Measurements from ENCODE around the gene SAE1.

The SAE1 gene

GRCh38 chr19:47130589-47131227 is at the start of gene SAE1:
Gene SAE1, plus strand, starts transcription at chr19:47130835. Its CDS starts 96 bp downstream, at chr19:47130931.
- peak; percentile 81 for FAIRE-seq
- peak; percentile 82 for TF ChIP-seq POLR2A (IDR thresholded peaks at IDR 0.05; ENCODE audit: low read depth, low read length)
- DNase-seq (ENCODE audit: insufficient read length, low spot score) = peak; percentile 84

GRCh38 chr19:47081095-47081494 is 49.5 kb upstream of the SAE1 start:
- DNase-seq (ENCODE audit: insufficient read length, low spot score) (no peak), FAIRE-seq (no peak)
- TF ChIP-seq POLR2A (IDR thresholded peaks at IDR 0.05; ENCODE audit: low read depth, low read length) = no peak

- FAIRE-seq = no peak
- DNase-seq (ENCODE audit: insufficient read length, low spot score) = no peak
- TF ChIP-seq POLR2A (IDR thresholded peaks at IDR 0.05; ENCODE audit: low read depth, low read length) = no peak
Measured at GRCh38 chr19:47082493-47082892, 48.1 kb upstream of the SAE1 start.

- no peak for FAIRE-seq
- no peak for TF ChIP-seq POLR2A (IDR thresholded peaks at IDR 0.05; ENCODE audit: low read depth, low read length)
- DNase-seq (ENCODE audit: insufficient read length, low spot score) = no peak
Measured at GRCh38 chr19:47084879-47085439, 45.7 kb upstream of the SAE1 start.

GRCh38 chr19:47086280-47086679 is 44.4 kb upstream of the SAE1 start:
- no peak for TF ChIP-seq POLR2A (IDR thresholded peaks at IDR 0.05; ENCODE audit: low read depth, low read length)
- DNase-seq (ENCODE audit: insufficient read length, low spot score) (no peak), FAIRE-seq (no peak)

GRCh38 chr19:47089767-47090350 is 40.8 kb upstream of the SAE1 start:
- DNase-seq (ENCODE audit: insufficient read length, low spot score) (no peak), FAIRE-seq (no peak)
- TF ChIP-seq POLR2A (IDR thresholded peaks at IDR 0.05; ENCODE audit: low read depth, low read length) = no peak

- DNase-seq (ENCODE audit: insufficient read length, low spot score) (no peak), FAIRE-seq (no peak)
- TF ChIP-seq POLR2A (IDR thresholded peaks at IDR 0.05; ENCODE audit: low read depth, low read length) = no peak
Measured at GRCh38 chr19:47093254-47093653, 37.4 kb upstream of the SAE1 start.

- FAIRE-seq = no peak
- no peak for DNase-seq (ENCODE audit: insufficient read length, low spot score)
- TF ChIP-seq POLR2A (IDR thresholded peaks at IDR 0.05; ENCODE audit: low read depth, low read length) = no peak
Measured at GRCh38 chr19:47093841-47094240, 36.8 kb upstream of the SAE1 start.

- no peak for TF ChIP-seq POLR2A (IDR thresholded peaks at IDR 0.05; ENCODE audit: low read depth, low read length)
- DNase-seq (ENCODE audit: insufficient read length, low spot score) (no peak), FAIRE-seq (no peak)
Measured at GRCh38 chr19:47094557-47095475, 35.8 kb upstream of the SAE1 start.

GRCh38 chr19:47095476-47096099 is 35.0 kb upstream of the SAE1 start:
- no peak for TF ChIP-seq POLR2A (IDR thresholded peaks at IDR 0.05; ENCODE audit: low read depth, low read length)
- DNase-seq (ENCODE audit: insufficient read length, low spot score) (no peak), FAIRE-seq (no peak)

- FAIRE-seq (no peak), DNase-seq (ENCODE audit: insufficient read length, low spot score) (no peak)
- TF ChIP-seq POLR2A (IDR thresholded peaks at IDR 0.05; ENCODE audit: low read depth, low read length) = no peak
Measured at GRCh38 chr19:47096100-47096704, 34.4 kb upstream of the SAE1 start.

- FAIRE-seq (no peak), DNase-seq (ENCODE audit: insufficient read length, low spot score) (no peak)
- no peak for TF ChIP-seq POLR2A (IDR thresholded peaks at IDR 0.05; ENCODE audit: low read depth, low read length)
Measured at GRCh38 chr19:47096721-47097120, 33.9 kb upstream of the SAE1 start.

Data from H54 (cell line).